Measurements from ENCODE around the gene KDM6A. TPM values are rescaled to one million over a fixed set of nuclear protein-coding genes. Genes with fewer than 3 reads are reported as not detected.

KDM6A gene
- polyA plus RNA-seq, 4 donors, result 9.5 to 31.0 (median 14.4) TPM

GRCh38 chrX:45157647-45158046, 284.7 kb downstream of the KDM6A start:
- Histone ChIP-seq H3K4me1 (ENCODE audit: control insufficient read depth in 3 of 3, insufficient read depth in 2 of 3, low read depth in 1 of 3, low read length in 2 of 3) (no peaks in the 10 kb centered on the region), H3K27ac (ENCODE audit: low read depth in 1 of 3, low read length in 2 of 3) (no peak overlapping the region), H3K36me3 (ENCODE audit: control insufficient read depth in 3 of 3, insufficient read depth in 2 of 3, low read depth in 1 of 3, low read length in 3 of 3) (no peaks in the 10 kb centered on the region), H3K9me3 (ENCODE audit: control insufficient read depth in 2 of 2, insufficient read depth in 1 of 2, low read depth in 1 of 2, low read length in 1 of 2) (peaks cover 0 to 4% of the 10 kb centered on the region in 2 donors), H3K4me3 (ENCODE audit: low read depth in 1 of 3, low read length in 3 of 3) (no peak overlapping the region), H3K27me3 (ENCODE audit: control insufficient read depth in 3 of 3, insufficient read depth in 3 of 3, low read length in 3 of 3) (no peaks in the 10 kb centered on the region)
- DNase-seq (no peak), FAIRE-seq (no peak)
- WGBS, 3 donors, result 87 to 96% (median 93%) methylated on average over 20 to 22 of the region's 22 CpGs

Other genes with a start within 250 kb of the KDM6A start
- 1 to 10 TPM in 2 of 4 donors, under 1 TPM in 1, not detected in 1; 0.22 to 2.2 (median 2.2) TPM for gene DUSP21, start 29.2 kb upstream of the KDM6A start, polyA plus RNA-seq